DLD1 (cell line): Measurements from ENCODE around the gene ZNF862.

Experiments used
- in situ Hi-C: cut with HindIII; loops from 2 replicates; pipeline ENCODE4 v1.10.0; 2017; ENCODE audit warnings: low sequenced_read_pairs

The ZNF862 gene

DNA sequence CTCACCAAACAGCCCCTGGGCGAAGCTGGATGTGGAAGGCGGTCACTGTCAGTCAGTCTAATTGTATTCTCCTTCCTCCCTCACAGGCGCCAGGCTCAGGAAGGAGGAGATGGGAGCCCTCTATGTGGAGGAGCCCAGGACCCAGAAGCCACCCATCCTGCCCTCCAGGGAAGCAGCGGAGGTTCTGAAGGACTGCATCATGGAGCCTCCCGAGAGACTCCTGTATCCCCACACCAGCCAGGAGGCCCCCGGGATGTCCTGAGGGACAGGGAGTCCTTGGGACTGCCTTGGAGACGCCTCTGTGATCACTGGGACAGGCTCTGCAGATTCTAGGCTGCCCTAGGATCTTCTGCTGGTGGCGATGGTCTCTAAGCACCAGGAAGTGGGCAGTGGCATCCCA lies 25.8 kb downstream of the ZNF862 start:
- in situ Hi-C loops = no loop called here

DNA sequence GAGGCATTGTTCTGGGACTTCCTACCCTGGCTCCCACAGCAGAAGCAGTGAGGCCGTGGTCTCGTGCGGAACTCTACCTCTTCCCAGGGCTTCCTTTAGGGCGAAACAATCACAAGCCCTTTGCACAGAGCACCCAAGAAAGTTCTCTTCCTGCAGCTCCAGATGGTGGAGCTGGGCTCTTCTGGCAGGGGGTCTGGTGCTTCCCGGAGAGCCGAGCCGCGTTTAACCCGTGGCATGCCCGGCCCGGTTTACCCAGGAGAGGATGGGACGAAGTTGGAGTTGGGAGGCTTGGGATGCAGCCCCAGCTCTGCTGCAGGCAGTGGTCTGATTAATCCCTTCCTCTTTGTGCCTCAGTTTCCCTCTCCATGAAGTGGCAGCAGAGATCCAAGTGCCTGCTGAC lies 26.6 kb downstream of the ZNF862 start:
- in situ Hi-C loops = no loop called here

DNA sequence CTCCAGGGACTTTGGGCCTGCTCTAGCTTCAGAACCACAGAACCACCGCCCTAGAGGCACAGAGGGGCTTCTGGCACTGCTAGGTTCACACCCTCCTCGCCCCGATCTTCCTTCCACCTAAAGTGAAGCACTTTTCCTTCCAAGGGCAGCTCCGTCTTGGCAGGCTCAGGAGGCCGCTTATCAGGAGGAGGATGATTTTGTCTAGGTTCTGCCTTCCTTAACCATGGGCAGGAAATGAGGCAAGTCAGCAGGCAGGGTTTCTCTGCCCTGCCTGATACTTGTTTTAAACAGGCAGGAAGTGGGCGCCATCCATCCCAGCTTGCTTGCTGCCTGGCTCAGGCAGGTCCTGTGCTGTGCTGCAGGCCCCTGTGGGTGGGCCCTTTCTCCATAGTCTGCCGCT lies 27.3 kb downstream of the ZNF862 start:
- in situ Hi-C loops = no loop called here

DNA sequence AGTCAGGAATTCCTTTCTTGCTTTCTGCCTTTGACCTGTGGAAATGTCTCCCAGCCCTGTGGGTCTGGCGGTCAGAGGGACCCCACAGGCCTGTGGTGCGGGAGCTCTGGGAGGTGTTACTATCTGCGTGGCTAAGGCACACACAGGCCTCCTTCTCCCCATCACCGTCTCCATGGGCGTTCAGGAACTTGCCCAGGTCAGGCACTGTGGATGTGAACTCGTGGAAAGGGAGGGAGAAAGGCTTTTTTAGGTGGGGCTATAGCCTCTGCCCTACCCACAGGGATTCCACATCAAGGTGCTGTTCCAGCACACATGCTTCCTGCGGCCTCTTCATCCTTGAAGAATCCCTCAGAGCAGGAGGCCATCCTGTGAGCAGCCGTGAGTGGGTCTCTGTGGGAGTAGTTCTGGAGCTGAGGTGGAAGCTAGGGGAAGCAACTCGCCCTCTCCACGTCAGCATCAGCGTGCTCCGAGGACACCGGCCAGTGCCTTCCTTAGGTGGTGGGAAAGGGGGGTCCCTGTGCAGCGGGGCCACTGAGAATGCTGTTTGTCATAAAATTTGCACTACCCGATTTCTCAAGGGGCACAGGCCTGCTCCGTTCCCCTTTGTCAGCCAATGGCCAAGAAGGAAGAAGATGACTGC lies 28.1 kb downstream of the ZNF862 start:
- in situ Hi-C loops = no loop called here

DNA sequence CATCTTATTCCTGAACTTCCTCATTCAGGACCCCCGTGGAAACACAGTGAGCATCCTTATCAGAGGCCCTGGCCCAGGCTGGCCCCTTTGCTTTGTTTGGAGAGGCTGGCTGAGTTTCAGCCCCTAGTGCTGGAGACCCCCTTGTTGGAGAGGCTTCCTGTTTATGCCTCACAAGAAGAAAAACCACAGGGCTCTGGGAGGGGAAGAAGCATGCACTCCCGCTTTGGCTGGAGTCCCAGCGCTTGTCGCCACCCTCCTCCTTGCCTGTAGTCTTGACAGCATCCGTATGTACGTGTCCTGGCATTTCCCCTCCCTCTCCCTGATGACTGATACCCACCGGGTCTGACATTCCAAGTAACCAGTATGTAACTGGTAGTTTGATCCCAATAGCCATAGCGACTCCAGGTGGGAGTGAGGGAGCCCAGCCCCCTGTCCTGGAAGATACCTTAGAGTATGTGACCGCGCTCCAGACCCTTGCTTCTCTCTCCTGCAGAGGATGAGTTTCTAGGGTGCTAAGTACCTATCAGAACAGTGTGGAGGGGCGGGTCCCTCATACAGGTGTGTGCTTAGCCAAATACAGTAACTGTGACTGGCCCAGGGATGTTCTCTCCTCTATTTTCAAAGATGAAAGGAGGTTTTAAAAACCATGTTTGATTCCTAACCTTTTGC lies 28.7 kb downstream of the ZNF862 start:
- in situ Hi-C loops = no loop called here

DNA sequence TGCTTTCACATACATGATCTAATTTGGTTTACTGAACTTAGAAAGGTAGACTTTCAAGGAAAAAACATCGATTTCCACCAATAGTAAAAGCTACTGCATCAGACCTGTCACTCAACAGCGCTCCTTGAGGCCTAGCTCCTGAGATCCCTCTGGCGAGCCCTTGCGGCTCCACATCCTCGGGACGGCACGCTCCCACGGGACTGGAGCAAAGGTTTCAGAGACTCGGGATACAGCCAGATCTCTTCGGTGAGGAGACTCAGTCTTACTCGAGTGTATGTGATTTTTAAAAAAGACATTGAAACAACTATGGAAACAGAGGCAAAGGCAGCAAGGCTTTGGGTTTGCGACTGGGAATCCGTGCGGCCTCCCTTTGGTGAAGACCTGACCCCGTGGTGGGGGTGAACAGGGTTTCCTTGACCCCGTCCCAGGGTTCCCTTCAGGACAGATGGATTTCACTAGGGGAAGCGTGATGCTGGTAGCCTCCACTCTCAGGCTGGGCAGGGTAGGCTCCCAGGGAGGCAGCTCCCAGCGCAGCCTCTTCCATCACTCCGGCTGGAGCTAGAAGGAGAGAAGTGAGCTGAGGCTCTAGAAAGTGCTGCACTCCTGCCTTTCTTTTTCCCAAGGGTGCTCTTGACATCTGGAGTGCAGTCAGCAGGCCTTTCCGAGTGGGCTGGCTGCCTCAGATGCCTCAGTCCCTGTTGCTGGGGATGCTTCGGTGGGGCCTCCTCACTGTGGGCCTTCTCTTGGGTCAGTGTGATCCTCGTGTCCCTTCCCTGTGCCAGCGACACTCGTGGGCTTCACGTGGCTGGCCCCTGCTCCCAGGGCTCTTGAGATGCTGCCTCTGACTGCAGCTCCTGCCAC lies 29.8 kb downstream of the ZNF862 start:
- in situ Hi-C loops = no loop called here

DNA sequence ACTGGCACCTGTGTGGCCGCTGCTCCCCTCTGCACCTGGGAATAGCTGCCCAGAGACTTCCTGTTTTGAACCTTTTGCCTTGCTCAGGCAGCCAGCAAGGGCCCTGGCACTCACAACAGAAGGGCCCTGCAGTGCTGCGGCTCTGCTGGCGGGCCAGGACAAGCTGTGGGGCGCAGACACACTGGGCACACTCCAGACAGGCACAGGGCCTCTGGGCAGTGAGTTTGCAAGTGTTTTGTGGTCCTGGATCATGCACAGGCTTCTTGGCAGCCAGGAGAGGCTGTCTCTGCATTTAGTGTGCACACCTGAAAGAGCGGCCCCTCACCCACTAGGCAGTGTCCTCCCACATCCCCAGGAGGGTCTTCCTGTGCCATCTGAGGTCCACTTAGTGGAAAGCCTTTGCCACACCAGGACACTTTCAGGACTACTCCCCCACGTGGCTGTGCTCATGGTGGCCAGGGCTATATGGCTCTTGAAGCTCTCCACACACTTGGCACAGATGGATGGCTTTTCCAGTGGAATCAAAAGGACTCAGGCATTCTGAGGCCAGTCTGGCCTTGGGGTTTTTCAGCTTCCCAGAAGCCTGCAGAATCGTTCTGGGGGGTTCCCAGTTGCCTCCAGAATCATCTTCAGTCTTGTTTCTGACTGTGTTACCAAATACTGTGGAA lies 30.6 kb downstream of the ZNF862 start:
- in situ Hi-C loops = no loop called here

DNA sequence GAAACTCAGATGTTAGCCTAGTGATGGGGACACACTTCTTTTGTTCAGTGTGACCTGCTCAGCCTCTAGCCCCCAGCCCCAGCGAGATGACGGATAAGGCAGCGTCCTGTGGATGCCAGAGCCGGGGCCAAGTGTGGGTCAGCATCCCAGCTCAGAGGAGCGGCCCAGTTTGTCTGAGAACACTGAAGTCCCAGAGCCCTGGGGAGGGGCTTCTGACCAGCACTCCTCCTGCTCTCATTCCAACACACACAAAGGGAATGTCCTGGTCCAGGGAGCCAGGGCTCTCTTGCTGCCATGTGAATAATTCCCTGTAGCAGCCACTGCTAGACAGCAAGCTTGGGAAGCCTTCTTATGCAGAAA lies 31.1 kb downstream of the ZNF862 start:
- in situ Hi-C loops = no loop called here

DNA sequence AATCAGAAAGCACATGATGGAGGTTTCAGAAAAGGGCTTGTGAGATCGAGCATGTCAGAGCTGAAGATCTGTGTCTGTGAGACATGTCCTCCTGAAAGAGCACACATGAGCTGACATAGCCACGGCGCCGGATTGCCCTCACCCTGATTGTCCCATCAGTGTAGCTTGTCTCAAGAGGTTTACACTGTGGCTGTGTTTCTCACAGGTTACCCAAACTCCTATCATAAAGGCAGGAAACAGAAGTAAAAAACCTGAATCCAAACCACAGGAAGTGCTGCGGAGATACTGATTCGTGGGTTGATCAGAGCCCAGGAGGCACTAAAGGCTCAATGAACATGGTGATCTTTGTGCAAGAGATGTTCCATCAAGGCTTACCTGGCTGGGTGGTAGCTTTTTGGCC lies 31.7 kb downstream of the ZNF862 start:
- in situ Hi-C loops = no loop called here

DNA sequence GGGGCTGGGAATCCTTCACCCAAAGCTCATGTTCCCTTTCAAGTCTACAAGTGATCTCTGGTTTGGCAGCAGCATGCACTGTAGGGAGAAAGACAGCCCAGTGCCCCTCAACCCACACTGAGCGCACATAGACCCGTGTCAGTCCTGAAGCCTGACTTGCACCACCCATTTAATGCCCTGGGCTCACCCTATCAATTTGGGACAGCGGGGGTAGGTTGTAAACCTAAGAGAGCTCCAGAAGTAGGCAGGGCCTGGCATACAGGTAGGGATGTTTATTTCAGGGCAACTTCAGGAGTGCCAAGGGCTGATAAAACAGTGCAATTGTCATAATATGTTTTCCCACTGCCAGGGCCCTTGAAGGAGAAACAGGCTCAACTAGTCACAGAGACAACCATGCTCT lies 32.1 kb downstream of the ZNF862 start:
- in situ Hi-C loops = no loop called here

DNA sequence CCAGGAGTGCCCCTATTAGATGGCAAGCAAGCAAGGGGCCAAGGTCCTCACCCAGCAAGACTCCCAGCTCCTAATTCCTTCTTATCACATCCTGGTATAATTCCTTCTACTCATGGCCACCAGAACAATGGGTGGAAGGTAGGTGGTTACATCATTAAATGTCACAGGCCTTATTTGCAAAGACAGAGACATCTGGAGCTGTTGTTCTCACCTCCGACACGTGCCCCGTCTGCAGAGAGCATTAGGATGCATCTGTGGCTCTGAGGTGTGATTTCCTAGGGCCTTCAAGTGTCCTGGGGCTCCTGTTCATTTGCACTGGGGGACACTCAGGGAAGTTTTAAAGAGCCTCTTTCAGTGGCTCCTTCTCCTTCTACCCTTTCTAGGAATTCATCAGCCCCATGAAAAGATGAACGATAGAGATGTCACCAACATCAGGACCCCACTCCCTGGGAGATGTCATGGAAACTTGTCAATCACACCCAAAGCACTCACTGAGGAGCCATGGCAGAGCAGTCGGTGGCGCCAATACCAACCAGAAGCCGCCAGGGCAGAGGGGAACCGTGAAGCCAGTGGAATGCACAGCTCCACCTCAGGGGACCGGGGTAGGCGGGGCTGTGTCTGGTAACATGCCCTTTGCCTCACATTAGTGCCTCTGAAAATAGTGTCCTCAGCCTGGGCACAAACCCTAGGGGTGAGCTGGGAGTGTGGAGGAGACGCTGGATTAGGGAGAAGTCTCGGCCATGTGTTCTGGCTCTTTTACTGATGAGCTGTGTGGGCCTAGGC lies 32.7 kb downstream of the ZNF862 start:
- in situ Hi-C loops = no loop called here

DNA sequence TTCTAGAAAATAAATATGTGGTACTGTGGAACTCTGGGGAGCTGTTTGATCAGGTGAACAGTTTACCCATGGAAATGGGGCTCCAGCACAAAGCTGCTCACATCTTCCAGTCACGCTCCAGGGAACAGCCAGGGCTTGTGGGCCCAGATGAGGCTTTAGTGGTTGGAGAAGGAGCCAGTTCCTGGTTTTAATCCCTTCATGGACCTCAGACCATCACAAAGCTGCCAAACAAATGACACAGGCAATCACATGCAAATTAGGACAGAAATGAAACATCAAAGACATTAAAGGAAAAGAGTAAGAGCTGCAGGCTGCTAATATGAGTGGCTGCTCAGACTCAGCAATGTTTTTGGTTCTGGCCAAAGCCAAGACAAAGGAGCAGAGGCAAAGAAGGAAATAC lies 33.4 kb downstream of the ZNF862 start:
- in situ Hi-C loops = no loop called here

DNA sequence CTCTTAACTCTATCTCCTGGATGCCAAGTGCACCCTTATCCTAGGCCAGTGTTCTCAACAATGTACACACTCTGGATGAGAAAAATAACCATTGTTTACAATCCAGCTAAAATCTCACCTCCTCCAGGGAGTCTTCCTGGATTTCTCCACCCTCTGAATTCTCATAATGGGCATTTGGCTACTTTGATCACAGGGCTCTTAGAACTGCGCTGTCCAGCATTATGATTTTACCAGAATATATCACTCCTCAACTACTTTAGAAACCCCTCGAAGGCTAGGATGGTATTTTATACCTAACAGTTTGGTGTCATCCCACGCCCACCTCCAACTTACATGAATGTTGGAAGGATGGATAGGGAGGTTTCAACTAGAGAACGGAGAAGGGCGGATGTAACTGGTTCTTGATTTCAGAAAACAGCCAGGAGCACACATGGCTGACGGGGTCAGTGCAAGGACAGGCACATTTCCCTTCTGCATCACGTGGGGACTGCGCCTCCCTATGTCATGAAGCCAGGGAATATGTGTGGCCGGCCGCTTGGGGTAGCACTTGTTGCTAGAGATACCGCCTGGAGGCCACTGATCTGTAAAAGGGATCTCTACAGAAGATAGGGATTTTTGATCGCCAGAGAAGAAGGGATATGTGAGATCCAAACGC lies 34.4 kb downstream of the ZNF862 start:
- in situ Hi-C loops = no loop called here

DNA sequence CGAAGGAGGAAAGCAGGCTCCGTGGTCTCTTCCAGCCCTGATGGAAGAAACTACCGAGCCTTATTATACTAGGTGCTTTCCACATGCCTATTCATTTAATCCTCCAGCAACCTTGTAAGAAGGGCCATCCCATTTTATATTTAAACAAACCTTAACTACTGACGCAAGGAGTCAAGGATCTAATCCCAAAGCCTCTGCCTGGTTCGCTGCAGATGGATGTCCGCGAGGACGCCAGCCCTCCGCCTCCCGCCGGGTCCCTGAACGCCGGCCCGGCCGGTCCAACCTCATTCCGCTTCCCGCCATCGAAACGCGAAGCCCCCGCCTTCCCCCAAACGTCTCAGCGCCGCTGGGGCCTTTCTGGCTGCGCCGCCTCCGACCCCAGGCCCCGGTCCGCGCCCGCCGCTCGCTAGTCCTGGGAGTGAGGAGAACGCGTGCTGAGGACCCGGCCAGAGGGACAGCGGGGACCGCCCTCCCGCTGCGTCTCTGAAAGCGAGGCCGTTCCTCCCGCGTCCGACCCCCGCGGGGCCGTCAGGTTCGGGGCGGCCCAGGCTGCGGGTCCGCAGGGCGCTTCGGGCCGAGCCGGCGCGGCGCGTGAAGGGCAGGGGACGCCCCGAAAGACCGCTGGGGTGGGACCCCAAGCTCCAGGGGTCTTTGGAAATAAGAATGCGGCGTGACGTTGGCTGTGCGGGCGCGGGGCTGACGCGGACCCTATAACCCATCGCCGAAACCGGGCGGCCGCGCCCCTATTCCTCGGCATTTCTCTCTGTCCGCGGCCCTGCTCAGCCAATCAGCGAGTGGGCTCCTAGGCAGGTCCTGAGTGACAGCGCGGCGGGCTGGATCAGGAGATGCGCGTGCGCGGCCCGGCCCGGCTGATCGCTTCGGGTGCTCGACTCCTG lies 35.1 kb downstream of the ZNF862 start, which contains the start of gene ATP6V0E2:
Gene ATP6V0E2, plus strand, starts transcription at position 896 of the 896 bp plus-strand sequence. CDS start 97 bp downstream, outside the sequence.
- in situ Hi-C loops = no loop called here

DNA sequence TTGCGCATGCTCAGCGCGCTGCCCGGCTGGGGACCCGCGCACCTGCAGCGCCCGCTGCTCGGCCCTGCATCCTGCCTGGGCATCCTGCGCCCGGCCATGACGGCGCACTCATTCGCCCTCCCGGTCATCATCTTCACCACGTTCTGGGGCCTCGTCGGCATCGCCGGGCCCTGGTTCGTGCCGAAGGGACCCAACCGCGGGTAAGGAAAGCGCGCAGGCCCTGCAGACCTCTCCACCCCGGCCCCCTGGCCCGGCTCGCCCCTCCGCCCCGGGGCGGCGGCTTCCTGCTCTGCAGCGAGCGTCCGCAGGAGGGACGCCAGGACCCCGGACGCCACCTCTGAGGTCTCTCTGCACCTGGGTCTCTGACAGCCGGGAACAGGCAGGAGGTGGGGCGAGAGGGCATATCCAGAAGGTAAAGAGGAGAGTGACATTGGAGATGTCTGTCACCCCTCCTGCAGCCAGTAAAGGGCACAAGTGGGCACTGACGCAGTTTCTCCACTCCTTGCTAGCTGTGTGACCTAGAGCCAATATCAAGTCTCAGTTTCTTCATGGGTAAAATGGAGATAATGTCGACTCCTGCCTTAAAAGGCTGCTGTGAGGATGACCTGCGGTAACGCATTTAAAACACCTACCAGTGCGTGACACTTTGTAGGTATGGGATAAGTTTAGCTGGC lies 35.9 kb downstream of the ZNF862 start:
- in situ Hi-C loops = no loop called here

DNA sequence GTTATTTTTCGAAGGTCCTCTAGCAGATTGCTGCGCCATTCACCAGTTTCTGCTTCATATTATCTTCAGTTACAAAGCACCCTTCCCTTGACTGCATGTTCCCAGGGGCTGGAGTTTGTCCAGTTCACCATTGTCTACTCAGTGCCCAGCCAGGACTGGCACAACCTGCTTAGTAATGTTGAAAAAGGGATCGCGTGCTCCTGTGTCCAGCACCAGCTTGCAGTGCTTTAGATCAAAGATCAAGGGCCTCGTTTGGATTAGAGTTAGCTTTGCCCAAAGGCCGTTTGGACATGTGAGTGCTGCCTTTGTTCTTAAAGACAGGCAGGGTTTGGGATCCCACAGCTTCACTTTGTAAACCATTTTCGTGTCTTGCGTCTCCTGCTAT lies 36.5 kb downstream of the ZNF862 start:
- in situ Hi-C loops = no loop called here

DNA sequence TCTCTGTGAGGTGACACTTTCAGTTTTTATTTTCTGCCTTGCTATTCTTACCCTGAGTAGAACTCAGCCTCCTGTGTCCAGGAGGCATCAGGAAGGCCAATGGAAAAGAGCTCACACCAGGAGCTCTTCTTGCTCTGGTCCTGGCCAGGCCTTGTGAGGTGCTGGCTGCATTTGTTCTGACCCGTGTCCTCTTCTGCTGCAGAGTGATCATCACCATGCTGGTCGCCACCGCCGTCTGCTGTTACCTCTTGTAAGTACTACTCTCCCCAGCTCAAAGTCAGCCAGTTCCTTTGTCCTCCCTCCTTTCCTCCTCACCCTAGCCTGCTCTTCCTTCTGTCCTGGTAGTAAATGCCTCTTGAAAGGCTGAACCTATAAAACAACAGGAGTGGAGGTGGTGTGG lies 37.2 kb downstream of the ZNF862 start:
- in situ Hi-C loops = no loop called here

DNA sequence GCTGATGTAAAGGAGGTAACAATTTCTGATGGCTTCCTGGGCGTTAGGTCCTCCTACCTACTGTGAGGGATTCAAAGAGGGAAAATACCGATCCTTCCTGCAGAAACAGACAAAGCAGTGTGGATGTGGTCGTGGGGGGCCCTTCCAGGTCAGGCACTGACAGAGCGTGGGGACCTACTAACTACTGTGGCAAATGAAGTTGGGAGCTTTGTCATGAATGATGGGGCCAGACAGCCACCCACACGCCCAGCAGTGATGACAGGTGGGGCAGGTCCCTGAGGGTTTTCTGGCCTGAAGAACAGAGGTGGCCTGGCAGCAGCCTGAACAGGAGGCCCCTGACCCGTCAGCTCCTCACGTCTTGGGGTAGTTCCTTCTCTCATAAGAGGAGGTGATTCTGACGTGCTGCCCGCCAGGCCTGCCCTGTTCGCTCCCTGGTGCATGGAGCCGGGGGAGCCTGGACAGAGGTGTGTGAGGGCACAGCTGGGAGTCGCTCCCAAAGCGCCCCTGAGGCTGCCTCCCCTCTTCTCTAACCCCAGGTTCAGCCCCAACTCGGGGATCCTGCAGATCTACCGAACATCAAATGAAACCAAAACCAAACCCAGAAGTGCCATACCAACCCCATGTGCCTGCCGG lies 39.8 kb downstream of the ZNF862 start:
- in situ Hi-C loops = no loop called here
